Measurements from ENCODE around the gene RBM15. TPM values are rescaled to one million over a fixed set of nuclear protein-coding genes. Genes with fewer than 3 reads are reported as not detected.

RBM15 gene
- total RNA-seq, 4 donors from 2014 or later, result 28.7 to 55.0 (median 35.1) TPM

DNA sequence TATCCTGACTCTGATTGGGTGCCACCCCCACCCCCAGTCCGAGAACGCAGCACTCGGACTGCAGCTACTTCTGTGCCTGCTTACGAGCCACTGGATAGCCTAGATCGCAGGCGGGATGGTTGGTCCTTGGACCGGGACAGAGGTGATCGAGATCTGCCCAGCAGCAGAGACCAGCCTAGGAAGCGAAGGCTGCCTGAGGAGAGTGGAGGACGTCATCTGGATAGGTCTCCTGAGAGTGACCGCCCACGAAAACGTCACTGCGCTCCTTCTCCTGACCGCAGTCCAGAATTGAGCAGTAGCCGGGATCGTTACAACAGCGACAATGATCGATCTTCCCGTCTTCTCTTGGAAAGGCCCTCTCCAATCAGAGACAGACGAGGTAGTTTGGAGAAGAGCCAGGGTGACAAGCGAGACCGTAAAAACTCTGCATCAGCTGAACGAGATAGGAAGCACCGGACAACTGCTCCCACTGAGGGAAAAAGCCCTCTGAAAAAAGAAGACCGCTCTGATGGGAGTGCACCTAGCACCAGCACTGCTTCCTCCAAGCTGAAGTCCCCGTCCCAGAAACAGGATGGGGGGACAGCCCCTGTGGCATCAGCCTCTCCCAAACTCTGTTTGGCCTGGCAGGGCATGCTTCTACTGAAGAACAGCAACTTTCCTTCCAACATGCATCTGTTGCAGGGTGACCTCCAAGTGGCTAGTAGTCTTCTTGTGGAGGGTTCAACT, 2.1 kb downstream of the RBM15 start:
- ATAC-seq (ENCODE audit: low FRiP score), result no peak
- TF ChIP-seq, protein P1, sequence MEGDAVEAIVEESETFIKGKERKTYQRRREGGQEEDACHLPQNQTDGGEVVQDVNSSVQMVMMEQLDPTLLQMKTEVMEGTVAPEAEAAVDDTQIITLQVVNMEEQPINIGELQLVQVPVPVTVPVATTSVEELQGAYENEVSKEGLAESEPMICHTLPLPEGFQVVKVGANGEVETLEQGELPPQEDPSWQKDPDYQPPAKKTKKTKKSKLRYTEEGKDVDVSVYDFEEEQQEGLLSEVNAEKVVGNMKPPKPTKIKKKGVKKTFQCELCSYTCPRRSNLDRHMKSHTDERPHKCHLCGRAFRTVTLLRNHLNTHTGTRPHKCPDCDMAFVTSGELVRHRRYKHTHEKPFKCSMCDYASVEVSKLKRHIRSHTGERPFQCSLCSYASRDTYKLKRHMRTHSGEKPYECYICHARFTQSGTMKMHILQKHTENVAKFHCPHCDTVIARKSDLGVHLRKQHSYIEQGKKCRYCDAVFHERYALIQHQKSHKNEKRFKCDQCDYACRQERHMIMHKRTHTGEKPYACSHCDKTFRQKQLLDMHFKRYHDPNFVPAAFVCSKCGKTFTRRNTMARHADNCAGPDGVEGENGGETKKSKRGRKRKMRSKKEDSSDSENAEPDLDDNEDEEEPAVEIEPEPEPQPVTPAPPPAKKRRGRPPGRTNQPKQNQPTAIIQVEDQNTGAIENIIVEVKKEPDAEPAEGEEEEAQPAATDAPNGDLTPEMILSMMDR (IDR thresholded peaks at IDR 0.05), result no peak
- DNase-seq (ENCODE audit: low spot score), result no peak

DNA sequence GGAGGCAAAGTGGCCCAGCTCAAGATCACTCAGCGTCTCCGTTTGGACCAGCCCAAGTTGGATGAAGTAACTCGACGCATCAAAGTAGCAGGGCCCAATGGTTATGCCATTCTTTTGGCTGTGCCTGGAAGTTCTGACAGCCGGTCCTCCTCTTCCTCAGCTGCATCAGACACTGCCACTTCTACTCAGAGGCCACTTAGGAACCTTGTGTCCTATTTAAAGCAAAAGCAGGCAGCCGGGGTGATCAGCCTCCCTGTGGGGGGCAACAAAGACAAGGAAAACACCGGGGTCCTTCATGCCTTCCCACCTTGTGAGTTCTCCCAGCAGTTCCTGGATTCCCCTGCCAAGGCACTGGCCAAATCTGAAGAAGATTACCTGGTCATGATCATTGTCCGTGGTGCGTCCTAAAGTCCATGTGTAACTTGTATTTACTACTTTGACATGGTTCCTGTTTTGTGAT, 2.7 kb downstream of the RBM15 start:
- no peak for ATAC-seq (ENCODE audit: low FRiP score)
- TF ChIP-seq, protein P1 (IDR thresholded peaks at IDR 0.05), result no peak
- no peak for DNase-seq (ENCODE audit: low spot score)

DNA sequence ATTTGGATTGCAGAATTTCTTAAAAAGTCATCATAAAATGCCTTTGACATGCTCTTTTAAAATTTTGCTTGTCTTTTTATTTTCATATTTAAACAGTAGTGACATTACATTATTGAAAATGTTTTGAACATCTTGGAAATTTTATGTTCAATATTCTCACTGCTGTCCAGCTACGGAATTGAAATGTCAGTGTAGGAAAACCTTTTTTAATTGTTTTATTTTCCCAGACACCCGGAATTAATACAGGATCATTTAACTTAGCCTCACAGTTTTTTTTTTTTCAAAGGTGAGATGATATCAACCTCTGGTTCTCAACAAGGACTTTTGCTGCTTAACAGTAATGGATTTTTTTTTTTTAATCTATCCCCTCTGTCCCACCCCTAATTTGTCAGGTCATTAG, 4.1 kb downstream of the RBM15 start:
- TF ChIP-seq, protein P1 (IDR thresholded peaks at IDR 0.05), result no peak
- DNase-seq (ENCODE audit: low spot score) (no peak), ATAC-seq (ENCODE audit: low FRiP score) (no peak)

DNA sequence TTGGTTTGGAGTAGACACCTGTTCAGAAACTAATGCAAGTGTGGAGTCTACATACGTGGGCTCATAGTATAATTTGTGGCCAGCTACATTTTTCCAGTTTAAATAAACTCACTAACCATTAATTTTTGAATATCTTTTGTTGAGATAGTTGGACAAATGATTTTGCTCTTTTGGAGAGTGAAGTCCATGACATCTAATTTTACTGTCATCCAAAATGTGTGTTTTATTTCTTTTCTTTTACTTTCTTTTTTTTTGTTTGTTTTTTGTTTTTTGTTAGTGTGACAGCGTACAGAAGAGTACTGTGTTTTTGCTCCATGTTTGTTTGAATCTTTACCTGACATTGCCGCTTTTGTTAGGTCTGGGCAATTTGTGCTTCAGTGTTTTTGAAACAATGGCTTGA, 5.0 kb downstream of the RBM15 start:
- TF ChIP-seq, protein P1 (IDR thresholded peaks at IDR 0.05), result no peak
- no peak for DNase-seq (ENCODE audit: low spot score)
- no peak for ATAC-seq (ENCODE audit: low FRiP score)

DNA sequence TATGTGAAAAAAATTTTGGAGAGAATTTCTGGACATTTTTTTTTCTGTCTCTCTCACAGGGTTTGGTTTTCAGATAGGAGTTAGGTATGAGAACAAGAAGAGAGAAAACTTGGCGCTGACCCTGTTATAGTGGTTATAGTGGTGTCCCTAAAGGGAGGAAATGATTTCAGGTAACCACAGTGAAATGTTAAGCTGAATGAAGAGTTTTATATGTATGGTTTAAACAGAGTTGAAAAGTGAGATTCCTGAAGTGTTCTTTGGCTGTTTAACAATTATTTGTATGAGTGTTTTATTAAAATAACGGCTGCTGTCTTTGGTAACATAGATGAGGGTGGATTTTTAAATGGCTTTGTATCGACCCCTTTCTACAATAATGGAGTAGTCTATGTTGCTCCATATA, 6.3 kb downstream of the RBM15 start:
- no peak for ATAC-seq (ENCODE audit: low FRiP score)

DNA sequence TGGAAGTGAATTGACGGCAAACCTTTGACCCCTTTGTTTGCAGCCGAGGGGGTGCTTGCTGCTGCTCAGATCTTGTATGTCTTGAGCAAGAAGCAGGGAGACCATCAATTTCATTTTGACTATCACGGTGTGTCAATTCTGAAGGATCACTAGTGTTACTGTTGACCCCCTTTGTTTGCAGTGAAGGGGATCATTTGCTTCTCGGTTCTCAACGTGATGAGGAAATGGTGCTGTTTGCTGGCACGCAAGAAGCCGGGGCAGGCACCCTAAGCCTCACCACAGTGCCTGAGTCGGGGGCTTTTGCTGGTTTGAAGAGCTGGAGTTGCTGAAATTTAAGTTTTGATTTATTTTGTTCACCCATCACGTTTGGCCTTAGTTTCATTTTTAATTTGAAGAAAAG, 7.5 kb downstream of the RBM15 start:
- DNase-seq (ENCODE audit: low spot score) (no peak), ATAC-seq (ENCODE audit: low FRiP score) (no peak)
- TF ChIP-seq, protein P1 (IDR thresholded peaks at IDR 0.05), result no peak

More for the DNA sequence above, 6.3 kb downstream of the RBM15 start:
- TF ChIP-seq, protein P1 (IDR thresholded peaks at IDR 0.05), result no peak
- DNase-seq (ENCODE audit: low spot score), result no peak

Data from omental fat pad (tissue), 4 donors.